H1 (cell line): ENCODE data around the gene TM7SF3.

Source experiments
- CBX5 ChIP-seq: fragments of 300-800, 300-1000 bp; sonication (generic); IDR thresholded peaks from 2 replicates; pipeline ENCODE4 v1.7.1; 2016; ENCODE audit warnings: antibody characterized with exemption, low read length, low read depth
- POLR2A ChIP-seq, 2 experiments: IDR thresholded peaks; 1 replicate in 1 of 2; 2 replicates in 1 of 2; pipeline ENCODE4 v1.6.1; 2011; ENCODE audit warnings: low read depth in 2 of 2, low read length in 2 of 2, mild to moderate bottlenecking in 2 of 2; ENCODE audit errors: control extremely low read depth in 1 of 2
- RBBP5 ChIP-seq: IDR thresholded peaks from 2 replicates; pipeline ENCODE4 v1.7.1; 2012; ENCODE audit warnings: low read depth, mild to moderate bottlenecking, inconsistent platforms, low read length, moderate library complexity, borderline replicate concordance
- TAF1 ChIP-seq: IDR thresholded peaks from 2 replicates; pipeline ENCODE4 v1.6.1; 2011; ENCODE audit warnings: mild to moderate bottlenecking, low read depth, low read length
- TF ChIP-seq, protein P1 (sequence below), 3 experiments: IDR thresholded peaks; 1 replicate in 2 of 3; 2 replicates in 1 of 3; pipeline versions ENCODE4 v1.5.1 to v1.6.1; 2011; ENCODE audit warnings: low read length in 3 of 3, mild to moderate bottlenecking in 3 of 3, inconsistent platforms in 2 of 3, low read depth in 1 of 3, moderate library complexity in 1 of 3; ENCODE audit not compliant: insufficient read depth in 1 of 3; ENCODE audit errors: control extremely low read depth in 1 of 3

DNA sequence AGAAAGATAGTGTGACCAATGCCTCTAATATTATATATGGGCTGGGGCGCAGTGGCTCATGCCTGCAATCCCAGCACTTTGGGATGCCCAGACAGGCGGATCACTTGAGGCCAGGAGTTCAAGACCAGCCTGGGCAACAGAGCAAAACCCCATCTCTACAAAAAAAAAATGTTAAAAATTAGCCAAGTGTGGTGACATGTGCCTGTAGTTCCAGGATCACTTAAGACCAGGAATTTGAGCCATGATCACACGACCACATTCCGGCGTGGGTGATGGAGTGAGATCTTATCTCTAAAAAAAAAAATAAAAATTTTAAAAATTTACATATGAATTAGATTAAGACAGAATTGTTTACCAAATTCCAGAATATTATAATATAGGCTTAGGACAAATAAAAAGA is 12.0 kb downstream of the TM7SF3 start:
- TF ChIP-seq TAF1 (no peak), POLR2A (IDR thresholded peaks at IDR 0.05; ENCODE audit: control extremely low read depth in 1 of 2, low read depth in 2 of 2, low read length in 2 of 2) (no peak), CBX5 (no peak), RBBP5 (no peak)
- TF ChIP-seq, protein P1, sequence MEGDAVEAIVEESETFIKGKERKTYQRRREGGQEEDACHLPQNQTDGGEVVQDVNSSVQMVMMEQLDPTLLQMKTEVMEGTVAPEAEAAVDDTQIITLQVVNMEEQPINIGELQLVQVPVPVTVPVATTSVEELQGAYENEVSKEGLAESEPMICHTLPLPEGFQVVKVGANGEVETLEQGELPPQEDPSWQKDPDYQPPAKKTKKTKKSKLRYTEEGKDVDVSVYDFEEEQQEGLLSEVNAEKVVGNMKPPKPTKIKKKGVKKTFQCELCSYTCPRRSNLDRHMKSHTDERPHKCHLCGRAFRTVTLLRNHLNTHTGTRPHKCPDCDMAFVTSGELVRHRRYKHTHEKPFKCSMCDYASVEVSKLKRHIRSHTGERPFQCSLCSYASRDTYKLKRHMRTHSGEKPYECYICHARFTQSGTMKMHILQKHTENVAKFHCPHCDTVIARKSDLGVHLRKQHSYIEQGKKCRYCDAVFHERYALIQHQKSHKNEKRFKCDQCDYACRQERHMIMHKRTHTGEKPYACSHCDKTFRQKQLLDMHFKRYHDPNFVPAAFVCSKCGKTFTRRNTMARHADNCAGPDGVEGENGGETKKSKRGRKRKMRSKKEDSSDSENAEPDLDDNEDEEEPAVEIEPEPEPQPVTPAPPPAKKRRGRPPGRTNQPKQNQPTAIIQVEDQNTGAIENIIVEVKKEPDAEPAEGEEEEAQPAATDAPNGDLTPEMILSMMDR (IDR thresholded peaks at IDR 0.05; ENCODE audit: control extremely low read depth in 1 of 3, insufficient read depth in 1 of 3, low read depth in 1 of 3, low read length in 3 of 3), result no peak
